Measurements from ENCODE around the gene SLC16A1. TPM values are rescaled to one million over a fixed set of nuclear protein-coding genes. Genes with fewer than 3 reads are reported as not detected.
"Not testable (repeated sequence)": the region's sequence is repeated elsewhere in the genome, so short reads cannot be mapped to it uniquely, and the experiment has no call there.

The SLC16A1 gene
- total and polyA plus RNA-seq, 2 donors: 19.4 to 28.6 TPM

DNA sequence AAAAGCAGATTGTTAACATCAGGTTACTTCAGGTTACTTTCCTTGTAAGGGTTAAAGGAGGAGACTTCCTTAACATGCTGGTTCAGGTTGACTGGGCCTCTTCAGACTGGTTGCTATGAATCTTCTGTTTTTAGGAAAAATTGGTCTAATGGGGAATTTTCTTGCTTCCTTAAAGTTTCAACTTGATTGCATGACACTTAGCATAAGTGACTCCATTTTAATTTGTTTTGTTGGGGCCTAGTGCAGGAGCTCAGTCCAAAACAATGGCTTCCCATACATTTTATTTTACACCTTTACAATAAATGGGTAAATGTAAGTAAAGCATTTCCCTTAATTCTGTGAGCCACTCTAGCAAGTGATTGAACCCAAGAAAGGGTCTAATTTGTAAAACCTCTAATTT lies 53.8 kb downstream of the SLC16A1 start:
- no peak overlapping the region for H3K27ac ChIP-seq (ENCODE audit: low read depth in 1 of 2, low read length in 1 of 2)
- H3K4me1 ChIP-seq (ENCODE audit: control insufficient read depth in 2 of 2, insufficient read depth in 2 of 2, low read length in 2 of 2): no peaks in the 10 kb centered on the region
- H3K9me3 ChIP-seq (ENCODE audit: control insufficient read depth in 2 of 2, insufficient read depth in 1 of 2, low read length in 1 of 2): no peaks in the 10 kb centered on the region
- H3K36me3 ChIP-seq (ENCODE audit: control insufficient read depth in 2 of 2, insufficient read depth in 2 of 2, low read length in 1 of 2): no peaks in the 10 kb centered on the region
- H3K27me3 ChIP-seq (ENCODE audit: control insufficient read depth in 2 of 2, insufficient read depth in 1 of 2, low read length in 1 of 2): no peaks in the 10 kb centered on the region
- no peak overlapping the region for H3K4me3 ChIP-seq (ENCODE audit: low read length in 2 of 2)
- no peak for DNase-seq (ENCODE audit: low read depth in 6 of 9, low spot score in 9 of 9)

DNA sequence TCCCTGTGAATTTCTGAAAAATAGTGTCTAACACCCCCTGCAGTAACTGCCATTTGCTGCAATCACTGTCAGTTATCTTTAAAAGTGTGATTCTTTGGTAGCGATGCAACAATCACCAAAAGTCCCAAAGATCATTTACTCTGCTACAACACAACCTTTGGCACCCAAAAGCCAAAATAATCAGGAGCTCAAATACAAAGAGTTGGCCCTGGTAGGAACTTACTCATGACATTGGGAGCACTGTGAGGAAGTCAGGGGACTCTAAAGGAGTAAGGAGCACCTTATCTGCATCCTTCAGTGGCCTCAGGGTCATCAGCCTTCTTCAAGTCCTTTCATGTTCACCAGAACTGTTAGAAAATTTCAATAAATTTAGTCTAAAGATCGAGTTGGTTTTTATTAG lies 54.6 kb downstream of the SLC16A1 start:
- Histone ChIP-seq H3K9me3 (ENCODE audit: control insufficient read depth in 2 of 2, insufficient read depth in 1 of 2, low read length in 1 of 2) (peaks cover 0 to 2% of the 10 kb centered on the region in 2 donors), H3K27me3 (ENCODE audit: control insufficient read depth in 2 of 2, insufficient read depth in 1 of 2, low read length in 1 of 2) (no peaks in the 10 kb centered on the region), H3K4me3 (ENCODE audit: low read length in 2 of 2) (no peak overlapping the region), H3K36me3 (ENCODE audit: control insufficient read depth in 2 of 2, insufficient read depth in 2 of 2, low read length in 1 of 2) (no peaks in the 10 kb centered on the region), H3K4me1 (ENCODE audit: control insufficient read depth in 2 of 2, insufficient read depth in 2 of 2, low read length in 2 of 2) (no peaks in the 10 kb centered on the region), H3K27ac (ENCODE audit: low read depth in 1 of 2, low read length in 1 of 2) (no peak overlapping the region)
- DNase-seq (ENCODE audit: low read depth in 6 of 9, low spot score in 9 of 9): no peak
- 93% methylated on average over 2 of the region's 2 CpGs for WGBS

DNA sequence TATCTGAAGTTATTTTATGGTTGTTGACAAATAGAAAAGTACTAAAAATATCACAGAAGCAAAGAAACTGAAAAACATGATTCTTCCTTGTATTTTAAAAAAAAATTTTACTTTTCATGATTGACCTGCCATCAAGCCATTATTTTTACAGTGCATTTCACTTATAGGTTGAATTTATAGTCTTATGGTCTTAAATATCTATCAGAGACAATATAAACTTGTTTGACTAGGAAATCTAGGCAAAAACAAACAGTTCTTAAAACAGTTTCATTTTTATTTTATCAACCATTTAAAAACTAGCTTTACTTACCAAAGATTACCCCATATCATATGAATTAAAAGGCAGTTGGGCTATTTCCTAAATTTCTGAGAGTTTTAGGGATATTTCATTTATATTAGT lies 59.2 kb downstream of the SLC16A1 start:
- DNase-seq (ENCODE audit: low read depth in 6 of 9, low spot score in 9 of 9): no peak
- no peaks in the 10 kb centered on the region for H3K27me3 ChIP-seq (ENCODE audit: control insufficient read depth in 2 of 2, insufficient read depth in 1 of 2, low read length in 1 of 2)

DNA sequence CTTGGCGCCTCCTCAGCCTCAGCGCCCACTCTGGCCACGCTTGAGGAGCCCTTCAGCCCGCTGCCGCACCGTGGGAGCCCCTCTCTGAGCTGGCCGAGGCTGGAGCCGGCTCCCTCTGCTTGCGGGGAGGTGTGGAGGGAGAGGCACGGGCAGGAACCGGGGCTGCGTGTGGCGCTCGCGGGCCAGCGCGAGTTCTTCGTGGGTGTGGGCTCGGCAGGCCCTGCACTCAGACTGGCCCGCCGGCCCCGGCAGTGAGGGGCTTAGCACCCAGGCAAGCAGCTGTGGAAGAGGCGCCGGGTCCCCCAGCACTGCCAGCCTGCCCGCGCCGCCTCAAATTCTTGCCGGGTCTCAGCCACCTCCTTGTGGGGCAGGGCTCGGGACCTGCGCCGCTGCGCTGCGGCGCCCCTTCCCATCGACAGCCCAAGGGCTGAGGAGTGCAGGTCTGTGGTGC lies 61.4 kb downstream of the SLC16A1 start:
- H3K9me3 ChIP-seq (ENCODE audit: control insufficient read depth in 2 of 2, insufficient read depth in 1 of 2, low read length in 1 of 2): peaks cover 0 to 16% of the 10 kb centered on the region in 2 donors
- H3K4me3 ChIP-seq (ENCODE audit: low read length in 2 of 2): no peak overlapping the region
- H3K27me3 ChIP-seq (ENCODE audit: control insufficient read depth in 2 of 2, insufficient read depth in 1 of 2, low read length in 1 of 2): no peaks in the 10 kb centered on the region
- no peak for DNase-seq (ENCODE audit: low read depth in 6 of 9, low spot score in 9 of 9)
- H3K4me1 ChIP-seq (ENCODE audit: control insufficient read depth in 2 of 2, insufficient read depth in 2 of 2, low read length in 2 of 2): no peaks in the 10 kb centered on the region
- WGBS: 98% methylated on average over 35 of the region's 35 CpGs
- H3K36me3 ChIP-seq (ENCODE audit: control insufficient read depth in 2 of 2, insufficient read depth in 2 of 2, low read length in 1 of 2): no peaks in the 10 kb centered on the region
- H3K27ac ChIP-seq (ENCODE audit: low read depth in 1 of 2, low read length in 1 of 2): no peak overlapping the region

More for the DNA sequence above, 59.2 kb downstream of the SLC16A1 start:
- H3K9me3 ChIP-seq (ENCODE audit: control insufficient read depth in 2 of 2, insufficient read depth in 1 of 2, low read length in 1 of 2): peaks cover 0 to 16% of the 10 kb centered on the region in 2 donors
- H3K4me1 ChIP-seq (ENCODE audit: control insufficient read depth in 2 of 2, insufficient read depth in 2 of 2, low read length in 2 of 2): no peaks in the 10 kb centered on the region
- no peak overlapping the region for H3K4me3 ChIP-seq (ENCODE audit: low read length in 2 of 2)
- no peak overlapping the region for H3K27ac ChIP-seq (ENCODE audit: low read depth in 1 of 2, low read length in 1 of 2)
- no peaks in the 10 kb centered on the region for H3K36me3 ChIP-seq (ENCODE audit: control insufficient read depth in 2 of 2, insufficient read depth in 2 of 2, low read length in 1 of 2)

DNA sequence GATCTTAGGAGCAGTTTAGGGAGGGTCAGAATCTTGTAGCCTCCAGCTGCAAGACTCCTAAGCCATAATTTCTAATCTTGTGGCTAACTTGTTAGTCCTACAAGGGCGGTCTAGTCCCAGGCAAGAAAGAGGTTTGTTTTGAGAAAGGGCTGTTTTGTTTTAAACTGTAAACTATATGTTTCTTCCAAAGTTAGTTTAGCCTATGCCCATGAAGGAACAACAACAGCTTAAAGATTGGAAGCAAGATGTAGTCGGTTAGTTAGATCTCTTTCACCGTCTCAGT lies 62.0 kb downstream of the SLC16A1 start:
- Histone ChIP-seq H3K4me1 (ENCODE audit: control insufficient read depth in 2 of 2, insufficient read depth in 2 of 2, low read length in 2 of 2) (no peaks in the 10 kb centered on the region), H3K27ac (ENCODE audit: low read depth in 1 of 2, low read length in 1 of 2) (no peak overlapping the region), H3K4me3 (ENCODE audit: low read length in 2 of 2) (no peak overlapping the region), H3K27me3 (ENCODE audit: control insufficient read depth in 2 of 2, insufficient read depth in 1 of 2, low read length in 1 of 2) (no peaks in the 10 kb centered on the region), H3K36me3 (ENCODE audit: control insufficient read depth in 2 of 2, insufficient read depth in 2 of 2, low read length in 1 of 2) (no peaks in the 10 kb centered on the region), H3K9me3 (ENCODE audit: control insufficient read depth in 2 of 2, insufficient read depth in 1 of 2, low read length in 1 of 2) (peaks cover 0 to 16% of the 10 kb centered on the region in 2 donors)
- WGBS: 98% methylated on average over 3 of the region's 3 CpGs
- DNase-seq (ENCODE audit: low read depth in 6 of 9, low spot score in 9 of 9): no peak

DNA sequence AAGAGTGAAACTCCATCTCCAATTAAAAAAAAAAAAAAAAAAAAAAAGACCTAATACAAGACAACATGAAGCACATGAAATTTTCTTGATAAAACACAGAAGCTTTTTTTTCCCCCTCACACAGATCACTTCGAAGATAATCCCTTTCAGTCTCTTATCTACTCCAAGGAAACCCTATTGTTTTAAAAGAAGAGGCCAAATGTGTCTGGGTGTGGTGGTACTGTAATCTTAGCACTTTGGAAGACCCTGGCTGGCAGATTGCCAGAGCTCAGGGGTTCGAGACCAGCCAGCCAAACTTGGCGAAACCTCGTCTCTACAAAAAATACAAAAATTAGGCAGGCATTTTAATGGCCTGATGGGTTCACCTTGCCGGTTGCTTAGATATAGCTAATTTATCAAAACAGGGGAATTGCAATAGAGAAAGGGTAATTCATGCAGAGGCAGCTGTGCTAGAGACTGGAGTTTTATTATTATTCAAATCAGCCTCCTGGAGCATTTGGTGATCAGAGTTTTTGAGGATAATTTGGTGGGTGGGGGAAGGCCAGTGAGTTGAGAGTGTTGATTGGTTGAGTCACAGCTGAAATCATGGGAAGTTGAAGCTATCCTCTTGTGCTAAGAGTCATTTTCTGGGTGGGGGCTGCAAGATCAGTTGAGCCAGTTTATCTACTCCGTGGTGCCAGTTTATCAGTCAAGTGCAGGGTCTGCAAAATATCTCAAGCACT lies 62.5 kb downstream of the SLC16A1 start:
- H3K4me3 ChIP-seq (ENCODE audit: low read length in 2 of 2): no peak overlapping the region
- H3K27ac ChIP-seq (ENCODE audit: low read depth in 1 of 2, low read length in 1 of 2): no peak overlapping the region
- no peak for DNase-seq (ENCODE audit: low read depth in 6 of 9, low spot score in 9 of 9)
- H3K27me3 ChIP-seq (ENCODE audit: control insufficient read depth in 2 of 2, insufficient read depth in 1 of 2, low read length in 1 of 2): no peaks in the 10 kb centered on the region
- WGBS: 95% methylated on average over 6 of the region's 6 CpGs
- H3K9me3 ChIP-seq (ENCODE audit: control insufficient read depth in 2 of 2, insufficient read depth in 1 of 2, low read length in 1 of 2): peaks cover 0 to 16% of the 10 kb centered on the region in 2 donors
- no peaks in the 10 kb centered on the region for H3K36me3 ChIP-seq (ENCODE audit: control insufficient read depth in 2 of 2, insufficient read depth in 2 of 2, low read length in 1 of 2)
- H3K4me1 ChIP-seq (ENCODE audit: control insufficient read depth in 2 of 2, insufficient read depth in 2 of 2, low read length in 2 of 2): no peaks in the 10 kb centered on the region

DNA sequence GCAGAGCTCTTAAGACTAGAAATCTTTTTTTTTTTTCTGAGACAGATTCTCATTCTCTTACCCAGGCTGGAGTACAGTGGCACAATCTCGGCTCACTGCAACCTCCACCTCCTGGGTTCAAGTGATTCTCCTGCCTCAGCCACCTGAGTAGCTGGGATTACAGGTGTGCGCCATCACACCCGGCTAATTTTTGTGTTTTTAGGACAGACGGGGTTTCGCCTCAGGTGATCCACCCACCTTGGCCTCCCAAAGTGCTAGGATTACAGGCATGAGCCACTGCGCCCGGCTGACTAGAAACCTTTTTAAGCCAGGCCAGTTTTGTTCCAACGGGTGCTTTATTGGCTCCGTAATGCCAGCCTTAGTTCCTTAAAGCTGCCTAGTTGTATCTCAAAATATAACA lies 66.1 kb downstream of the SLC16A1 start:
- WGBS: 95% methylated on average over 9 of the region's 9 CpGs
- H3K9me3 ChIP-seq (ENCODE audit: control insufficient read depth in 2 of 2, insufficient read depth in 1 of 2, low read length in 1 of 2); DNase-seq (ENCODE audit: low read depth in 6 of 9, low spot score in 9 of 9); H3K27me3 ChIP-seq (ENCODE audit: control insufficient read depth in 2 of 2, insufficient read depth in 1 of 2, low read length in 1 of 2); H3K27ac ChIP-seq (ENCODE audit: low read depth in 1 of 2, low read length in 1 of 2); H3K4me3 ChIP-seq (ENCODE audit: low read length in 2 of 2); H3K4me1 ChIP-seq (ENCODE audit: control insufficient read depth in 2 of 2, insufficient read depth in 2 of 2, low read length in 2 of 2); H3K36me3 ChIP-seq (ENCODE audit: control insufficient read depth in 2 of 2, insufficient read depth in 2 of 2, low read length in 1 of 2): not testable (repeated sequence)

DNA sequence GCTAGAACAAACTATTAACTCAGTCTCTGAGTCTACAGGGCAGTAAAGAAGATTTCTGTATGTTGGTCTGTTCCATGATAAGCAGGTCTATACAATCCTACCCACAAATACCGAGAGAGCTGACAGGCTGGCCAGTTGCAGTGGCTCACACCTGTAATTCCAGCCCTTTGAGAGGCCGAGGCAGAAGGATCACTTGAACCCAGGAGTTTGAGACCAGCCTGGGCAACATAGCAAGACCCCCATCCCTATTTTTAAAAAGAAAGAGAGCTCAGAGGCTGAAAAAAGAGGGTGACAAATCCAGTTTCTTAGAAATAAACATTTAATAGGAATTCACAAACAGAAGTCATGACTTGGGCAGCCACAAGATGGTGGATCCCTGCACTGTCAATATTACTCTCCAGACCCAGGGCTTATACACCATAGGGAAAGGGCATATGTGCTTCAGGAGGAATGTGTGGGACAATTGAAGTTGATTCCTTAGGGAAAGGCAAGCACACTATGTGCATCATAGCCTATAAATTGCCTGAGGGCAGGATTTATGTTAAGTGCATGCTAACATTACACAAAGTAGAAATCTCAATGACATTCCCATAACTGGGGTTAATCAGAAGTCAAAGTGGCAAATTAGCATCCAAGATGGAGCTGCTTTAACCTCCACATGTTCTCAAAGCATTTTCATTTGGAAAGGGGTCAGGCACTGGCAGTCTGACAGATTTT lies 66.8 kb downstream of the SLC16A1 start:
- H3K27me3 ChIP-seq (ENCODE audit: control insufficient read depth in 2 of 2, insufficient read depth in 1 of 2, low read length in 1 of 2): no peaks in the 10 kb centered on the region
- 94% methylated on average over 2 of the region's 2 CpGs for WGBS
- H3K27ac ChIP-seq (ENCODE audit: low read depth in 1 of 2, low read length in 1 of 2): no peak overlapping the region
- H3K9me3 ChIP-seq (ENCODE audit: control insufficient read depth in 2 of 2, insufficient read depth in 1 of 2, low read length in 1 of 2): peaks cover 0 to under 1% of the 10 kb centered on the region in 2 donors
- H3K4me3 ChIP-seq (ENCODE audit: low read length in 2 of 2): no peak overlapping the region
- no peak for DNase-seq (ENCODE audit: low read depth in 6 of 9, low spot score in 9 of 9)
- H3K36me3 ChIP-seq (ENCODE audit: control insufficient read depth in 2 of 2, insufficient read depth in 2 of 2, low read length in 1 of 2): no peaks in the 10 kb centered on the region
- no peaks in the 10 kb centered on the region for H3K4me1 ChIP-seq (ENCODE audit: control insufficient read depth in 2 of 2, insufficient read depth in 2 of 2, low read length in 2 of 2)

DNA sequence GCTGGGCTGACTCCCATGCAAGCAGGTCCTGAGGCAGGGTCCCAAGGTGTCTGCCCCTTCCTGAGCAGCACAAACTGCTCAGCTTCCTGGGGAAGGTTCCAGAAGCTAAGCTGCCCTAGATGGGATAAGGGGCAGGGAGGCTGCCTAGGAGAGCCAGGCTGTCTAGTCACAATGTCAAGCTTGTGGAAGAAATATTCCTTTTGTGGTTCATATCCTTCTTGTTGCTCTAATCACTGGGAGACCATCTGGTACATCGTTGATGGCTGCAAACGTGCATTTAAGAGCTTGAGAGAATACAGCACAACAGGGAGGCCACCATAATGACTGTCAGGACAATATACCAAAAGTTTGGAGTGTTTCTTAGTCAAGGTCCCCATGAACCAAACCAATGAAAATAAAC lies 67.4 kb downstream of the SLC16A1 start:
- Histone ChIP-seq H3K4me1 (ENCODE audit: control insufficient read depth in 2 of 2, insufficient read depth in 2 of 2, low read length in 2 of 2) (no peaks in the 10 kb centered on the region), H3K36me3 (ENCODE audit: control insufficient read depth in 2 of 2, insufficient read depth in 2 of 2, low read length in 1 of 2) (no peaks in the 10 kb centered on the region), H3K4me3 (ENCODE audit: low read length in 2 of 2) (no peak overlapping the region), H3K27ac (ENCODE audit: low read depth in 1 of 2, low read length in 1 of 2) (no peak overlapping the region), H3K9me3 (ENCODE audit: control insufficient read depth in 2 of 2, insufficient read depth in 1 of 2, low read length in 1 of 2) (no peaks in the 10 kb centered on the region), H3K27me3 (ENCODE audit: control insufficient read depth in 2 of 2, insufficient read depth in 1 of 2, low read length in 1 of 2) (no peaks in the 10 kb centered on the region)
- WGBS: 72% methylated on average over 2 of the region's 2 CpGs
- no peak for DNase-seq (ENCODE audit: low read depth in 6 of 9, low spot score in 9 of 9)

All from thymus (tissue), 11 donors.